GM21717 (cell line): ENCODE data around the gene HERPUD1.
A peak's percentile ranks its signal among the peaks of the same experiment; 100 is the strongest.
"Not testable (repeated sequence)": the region's sequence is repeated elsewhere in the genome, so short reads cannot be mapped to it uniquely, and the experiment has no call there.

Experiments used
- ATAC-seq: cut with Tn5 transposase; IDR thresholded peaks from one replicate; pipeline ENCODE4 v1.9.1; 2021; ENCODE audit warnings: mild to moderate bottlenecking, moderate library complexity; ENCODE audit not compliant: unreplicated experiment

Gene HERPUD1

DNA sequence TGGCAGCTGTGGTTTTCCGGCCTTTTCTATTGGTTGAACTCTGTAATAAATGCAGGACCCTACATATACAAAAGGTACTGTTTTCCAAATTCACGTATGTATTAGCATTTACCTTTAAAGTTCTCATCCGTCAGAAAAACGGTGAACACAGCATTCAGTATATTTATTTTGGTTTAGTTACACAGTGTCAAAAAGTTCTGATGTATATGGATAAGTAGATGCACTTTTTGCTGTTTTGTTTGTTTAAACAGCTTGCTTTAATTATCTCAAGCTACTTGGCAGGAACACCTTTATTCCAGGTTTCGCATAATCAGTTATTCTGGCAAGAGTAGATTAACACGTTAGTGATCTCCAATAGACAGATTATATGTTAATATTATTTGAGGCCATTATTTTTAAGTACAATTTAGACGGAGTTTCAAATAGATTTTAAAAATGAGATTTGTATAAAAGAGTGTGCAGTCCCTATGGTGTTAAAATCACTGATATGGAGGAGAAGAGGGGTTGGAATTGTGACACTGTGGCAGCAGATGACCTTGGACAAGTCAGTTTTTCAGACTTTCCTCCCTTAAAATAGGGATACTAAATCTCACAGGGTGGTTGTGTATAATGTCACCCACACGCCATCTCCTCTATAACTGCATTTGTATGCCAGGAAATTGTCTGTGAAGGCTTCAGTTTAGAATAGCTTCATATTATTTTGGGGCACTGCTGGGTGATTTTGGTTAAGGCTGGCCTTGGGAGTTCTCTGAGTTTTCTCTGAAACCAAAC is 2.1 kb downstream of the HERPUD1 start:
- ATAC-seq, result no peak

DNA sequence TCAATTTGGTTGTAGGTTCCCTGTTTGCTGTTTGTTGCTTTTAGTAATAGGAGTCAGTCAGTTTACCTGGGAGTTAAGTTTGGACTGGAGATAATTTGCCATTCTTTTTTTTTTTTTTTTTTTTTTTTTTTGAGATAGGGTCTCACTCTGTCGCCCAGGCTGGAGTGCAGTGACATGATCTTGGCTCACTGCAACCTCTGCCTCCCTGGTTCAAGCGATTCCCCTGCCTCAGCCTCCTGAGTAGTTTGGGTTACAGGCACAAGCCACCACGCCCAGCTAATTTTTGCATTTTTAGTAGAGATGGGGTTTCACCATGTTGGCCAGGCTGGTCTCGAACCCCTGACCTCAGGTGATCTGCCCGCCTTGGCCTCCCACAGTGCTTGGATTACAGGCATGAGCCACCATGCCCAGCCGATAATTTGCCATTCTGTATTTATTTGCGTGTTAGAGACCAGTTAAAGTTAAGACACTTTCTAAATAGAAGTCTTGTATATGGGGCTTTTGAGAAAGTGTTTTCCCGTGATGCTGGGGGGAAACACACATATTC is 2.7 kb downstream of the HERPUD1 start:
- not testable (repeated sequence) for ATAC-seq

DNA sequence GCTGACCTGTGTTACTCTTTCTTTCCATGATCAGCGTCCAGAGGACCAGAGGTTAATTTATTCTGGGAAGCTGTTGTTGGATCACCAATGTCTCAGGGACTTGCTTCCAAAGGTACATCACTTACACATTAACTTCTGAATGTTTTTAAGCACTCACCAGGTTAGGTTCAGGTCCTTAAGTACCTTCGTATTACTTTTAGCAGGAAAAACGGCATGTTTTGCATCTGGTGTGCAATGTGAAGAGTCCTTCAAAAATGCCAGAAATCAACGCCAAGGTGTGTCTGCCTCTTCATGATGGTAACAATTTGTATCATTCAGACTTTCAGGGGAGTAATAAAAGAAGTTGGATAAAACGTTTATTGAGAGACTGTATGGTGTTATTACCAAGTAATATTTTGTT is 3.3 kb downstream of the HERPUD1 start:
- no peak for ATAC-seq

DNA sequence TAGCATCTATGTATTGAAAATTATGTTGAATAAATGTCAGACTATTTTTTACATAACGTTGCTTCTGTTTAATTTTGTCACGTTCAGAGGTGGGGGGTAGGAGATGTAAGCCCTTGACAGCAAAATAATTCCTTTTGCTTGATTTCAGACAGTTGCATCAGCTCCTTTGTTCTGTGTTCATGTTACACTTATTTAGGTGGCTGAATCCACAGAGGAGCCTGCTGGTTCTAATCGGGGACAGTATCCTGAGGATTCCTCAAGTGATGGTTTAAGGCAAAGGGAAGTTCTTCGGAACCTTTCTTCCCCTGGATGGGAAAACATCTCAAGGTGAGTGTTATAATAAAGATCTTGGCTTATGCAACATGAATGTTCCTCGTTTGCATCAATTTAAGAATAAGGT is 4.5 kb downstream of the HERPUD1 start:
- no peak for ATAC-seq

DNA sequence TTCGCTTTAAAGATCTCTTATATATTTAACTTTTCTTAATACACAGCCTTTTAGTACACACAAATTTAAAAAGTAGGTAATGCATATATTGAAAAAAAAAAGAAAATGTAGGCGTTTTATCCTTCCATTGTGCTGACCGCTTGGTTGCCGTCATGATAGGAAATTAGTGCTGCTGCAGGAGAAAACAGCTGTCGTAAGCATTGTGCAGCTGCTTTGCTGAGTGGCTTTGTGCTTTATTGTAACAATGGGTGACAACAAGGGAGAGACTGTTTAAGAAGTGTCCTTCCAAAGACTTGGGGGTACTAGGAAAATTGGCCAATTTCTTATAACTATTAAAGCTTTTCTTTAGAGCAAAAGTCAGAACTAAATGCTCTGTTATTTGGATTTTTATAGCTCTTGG is 5.0 kb downstream of the HERPUD1 start:
- ATAC-seq, result no peak

DNA sequence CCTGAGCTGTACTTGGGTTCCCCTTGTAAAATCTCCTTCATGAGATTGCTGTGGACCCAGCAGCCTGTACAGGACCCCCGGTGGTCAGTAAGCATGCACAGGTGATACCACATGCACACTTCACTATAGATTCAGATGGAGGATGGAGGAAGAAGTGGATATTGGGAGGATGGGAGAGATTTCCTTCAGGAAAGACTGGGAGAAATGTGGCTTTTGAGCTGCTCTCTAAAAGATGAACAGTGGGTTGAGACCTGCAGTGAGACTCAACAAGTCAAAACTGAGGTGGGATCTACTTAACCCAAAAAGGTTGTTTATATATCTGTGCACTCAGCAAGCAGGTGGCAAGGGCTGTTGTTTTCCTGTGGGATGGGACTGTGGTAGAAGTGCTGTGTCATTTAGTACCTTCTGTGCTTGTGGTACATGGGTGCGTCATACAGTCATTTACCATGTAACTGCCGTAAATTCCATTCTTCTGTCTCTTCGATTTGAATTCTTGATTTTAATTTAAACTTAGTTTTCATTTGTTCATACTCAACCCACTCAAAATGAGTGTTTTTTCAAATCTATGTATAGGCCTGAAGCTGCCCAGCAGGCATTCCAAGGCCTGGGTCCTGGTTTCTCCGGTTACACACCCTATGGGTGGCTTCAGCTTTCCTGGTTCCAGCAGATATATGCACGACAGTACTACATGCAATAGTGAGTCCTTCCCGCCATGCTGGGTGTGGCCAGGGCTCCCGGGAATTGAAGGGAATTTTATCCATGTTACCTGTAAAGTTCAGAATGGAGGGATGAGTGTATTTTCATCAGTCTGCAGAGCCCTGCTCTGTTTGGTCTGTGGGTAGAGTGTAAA is 6.9 kb downstream of the HERPUD1 start:
- ATAC-seq, result peak; percentile 47

DNA sequence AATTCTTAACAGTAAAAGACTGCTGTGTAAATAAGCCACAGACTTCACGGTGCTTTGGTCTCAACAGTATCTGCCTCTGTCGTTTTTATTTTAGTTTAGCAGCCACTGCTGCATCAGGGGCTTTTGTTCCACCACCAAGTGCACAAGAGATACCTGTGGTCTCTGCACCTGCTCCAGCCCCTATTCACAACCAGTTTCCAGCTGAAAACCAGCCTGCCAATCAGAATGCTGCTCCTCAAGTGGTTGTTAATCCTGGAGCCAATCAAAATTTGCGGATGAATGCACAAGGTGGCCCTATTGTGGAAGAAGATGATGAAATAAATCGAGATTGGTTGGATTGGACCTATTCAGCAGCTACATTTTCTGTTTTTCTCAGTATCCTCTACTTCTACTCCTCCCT is 7.9 kb downstream of the HERPUD1 start:
- no peak for ATAC-seq

DNA sequence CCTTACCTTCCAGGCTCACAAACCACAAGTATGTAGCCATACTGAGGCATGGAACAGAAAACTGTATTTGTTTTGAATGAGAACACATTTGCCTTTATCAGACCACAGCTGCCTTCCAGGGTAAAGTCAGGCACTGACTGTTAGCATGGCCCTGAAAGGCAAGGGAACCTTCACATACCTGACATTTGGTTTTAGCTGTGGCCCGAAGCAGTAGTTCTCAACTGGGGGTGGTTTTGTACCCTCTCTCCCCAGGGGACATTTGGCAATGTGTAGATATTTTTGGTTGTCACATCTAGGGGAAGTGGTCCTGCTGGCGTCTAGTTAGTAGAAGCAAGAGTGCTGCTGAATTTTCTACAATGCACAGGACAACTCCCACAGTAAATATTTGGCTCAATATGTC is 9.2 kb downstream of the HERPUD1 start:
- no peak for ATAC-seq

DNA sequence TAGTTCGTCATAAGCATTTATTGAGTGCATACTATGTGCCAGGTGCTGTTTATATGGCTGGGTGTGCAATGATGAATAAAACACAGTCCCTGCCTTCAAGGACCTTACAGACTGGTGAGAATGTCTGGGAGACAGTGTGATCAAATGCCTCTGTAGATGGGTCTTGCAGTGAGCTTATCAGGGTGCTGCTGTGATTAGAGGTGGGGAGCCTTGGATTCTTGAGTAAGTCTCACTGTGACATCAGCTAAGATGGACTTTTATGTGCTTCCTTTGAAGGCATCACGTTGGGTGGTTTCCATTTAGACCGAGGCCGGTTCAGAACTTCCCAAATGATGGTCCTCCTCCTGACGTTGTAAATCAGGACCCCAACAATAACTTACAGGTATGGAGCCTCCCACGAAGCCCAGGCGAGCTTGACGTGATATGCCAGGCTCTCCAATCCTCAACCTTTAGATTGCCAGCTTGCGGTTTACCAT is 10.0 kb downstream of the HERPUD1 start:
- ATAC-seq, result no peak

DNA sequence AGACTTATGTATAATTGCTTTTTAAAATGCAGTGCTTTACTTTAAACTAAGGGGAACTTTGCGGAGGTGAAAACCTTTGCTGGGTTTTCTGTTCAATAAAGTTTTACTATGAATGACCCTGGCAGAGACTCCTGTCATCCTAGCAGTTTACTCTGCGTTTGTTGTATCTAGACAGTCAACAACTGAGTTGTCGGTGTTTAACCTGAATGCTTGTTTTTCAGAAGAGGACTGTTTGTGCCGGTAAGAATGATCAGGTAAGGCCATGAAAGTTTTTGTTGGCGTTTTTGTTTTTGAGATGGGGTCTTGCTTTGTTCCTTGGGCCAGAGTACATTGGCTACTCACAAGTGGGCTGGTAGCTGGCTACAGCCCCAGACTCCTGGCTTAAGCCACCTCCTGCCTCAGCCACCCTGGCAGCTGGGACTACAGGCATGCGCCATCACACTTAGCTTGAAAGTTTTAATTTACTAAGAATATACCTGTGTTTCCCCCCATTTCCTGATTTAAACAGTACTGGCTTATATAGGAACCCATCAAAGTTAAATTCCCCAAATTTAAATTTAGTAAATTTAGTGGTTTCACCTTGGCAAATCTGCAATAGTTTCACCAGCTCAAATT is 11.9 kb downstream of the HERPUD1 start:
- ATAC-seq, result no peak

DNA sequence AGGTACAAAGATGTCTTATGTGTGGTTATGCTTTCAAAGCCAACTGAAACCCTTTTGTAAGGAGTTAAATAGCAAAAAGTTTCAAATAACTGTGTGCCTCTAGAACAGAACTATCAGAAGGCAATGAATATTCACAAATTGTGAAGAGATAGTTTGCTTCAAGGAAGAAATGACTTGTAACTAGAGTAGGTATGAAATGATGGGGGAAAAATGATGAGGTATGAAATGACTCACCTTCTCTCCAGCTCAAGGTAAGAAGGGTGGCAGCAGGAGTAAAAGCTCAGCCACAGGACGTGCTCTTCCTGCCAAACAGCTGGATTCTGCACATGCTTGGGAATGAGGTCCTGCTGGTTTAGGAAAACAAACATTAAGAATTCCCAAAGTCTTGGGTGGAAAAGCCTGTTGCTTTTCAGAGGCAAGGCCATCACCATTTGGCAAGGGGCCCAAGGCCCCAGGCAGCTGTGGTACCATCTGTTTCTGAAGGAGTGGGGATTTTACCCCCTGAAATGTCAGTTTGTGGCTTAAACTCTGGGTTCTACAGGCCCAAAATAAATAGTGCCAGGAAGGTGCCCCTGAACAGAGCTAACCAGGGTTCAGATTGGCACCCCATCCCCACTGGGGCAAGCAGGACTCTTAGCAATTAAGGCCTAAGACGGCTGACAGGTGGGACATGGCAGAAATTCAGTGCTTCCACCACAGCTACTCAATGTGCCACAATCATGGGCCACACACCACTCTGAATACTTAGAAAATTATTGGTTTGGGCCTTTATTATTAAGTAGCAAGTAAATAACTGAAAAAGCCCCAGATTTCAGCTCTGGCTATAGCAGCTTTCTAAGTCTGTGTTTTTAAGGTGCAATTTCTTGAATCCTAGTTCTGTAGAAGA is 13.3 kb downstream of the HERPUD1 start:
- ATAC-seq, result no peak

DNA sequence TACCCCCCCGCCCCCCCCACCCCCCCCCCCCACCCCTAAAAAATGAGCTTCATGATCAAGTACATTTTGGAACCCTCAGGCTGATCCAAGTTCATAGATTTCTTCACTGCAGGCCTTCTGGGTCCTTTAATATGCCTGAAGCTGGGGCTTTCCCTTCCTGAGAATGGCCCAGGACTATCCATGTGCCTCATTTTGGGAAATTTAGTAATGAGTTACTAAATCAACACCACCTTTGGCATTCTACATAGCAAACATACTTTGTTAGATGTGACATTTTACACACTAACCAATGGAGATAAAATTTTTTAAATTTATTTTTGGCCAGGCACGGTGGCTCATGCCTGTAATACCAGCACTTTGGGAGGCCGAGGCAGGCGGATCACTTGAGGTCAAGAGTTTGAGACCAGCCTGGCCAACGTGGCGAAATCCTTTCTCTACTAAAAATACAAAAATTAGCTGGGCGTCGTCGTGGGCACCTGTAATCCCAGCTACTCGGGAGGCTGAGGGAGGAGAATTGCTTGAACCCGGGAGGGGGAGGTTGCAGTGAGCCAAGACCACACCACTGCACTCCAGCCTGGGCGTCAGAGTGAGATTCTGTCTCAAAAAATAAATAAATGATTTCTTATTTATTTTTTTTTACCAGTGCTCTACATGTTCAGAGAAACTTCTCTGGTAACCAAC is 14.0 kb downstream of the HERPUD1 start:
- no peak for ATAC-seq

DNA sequence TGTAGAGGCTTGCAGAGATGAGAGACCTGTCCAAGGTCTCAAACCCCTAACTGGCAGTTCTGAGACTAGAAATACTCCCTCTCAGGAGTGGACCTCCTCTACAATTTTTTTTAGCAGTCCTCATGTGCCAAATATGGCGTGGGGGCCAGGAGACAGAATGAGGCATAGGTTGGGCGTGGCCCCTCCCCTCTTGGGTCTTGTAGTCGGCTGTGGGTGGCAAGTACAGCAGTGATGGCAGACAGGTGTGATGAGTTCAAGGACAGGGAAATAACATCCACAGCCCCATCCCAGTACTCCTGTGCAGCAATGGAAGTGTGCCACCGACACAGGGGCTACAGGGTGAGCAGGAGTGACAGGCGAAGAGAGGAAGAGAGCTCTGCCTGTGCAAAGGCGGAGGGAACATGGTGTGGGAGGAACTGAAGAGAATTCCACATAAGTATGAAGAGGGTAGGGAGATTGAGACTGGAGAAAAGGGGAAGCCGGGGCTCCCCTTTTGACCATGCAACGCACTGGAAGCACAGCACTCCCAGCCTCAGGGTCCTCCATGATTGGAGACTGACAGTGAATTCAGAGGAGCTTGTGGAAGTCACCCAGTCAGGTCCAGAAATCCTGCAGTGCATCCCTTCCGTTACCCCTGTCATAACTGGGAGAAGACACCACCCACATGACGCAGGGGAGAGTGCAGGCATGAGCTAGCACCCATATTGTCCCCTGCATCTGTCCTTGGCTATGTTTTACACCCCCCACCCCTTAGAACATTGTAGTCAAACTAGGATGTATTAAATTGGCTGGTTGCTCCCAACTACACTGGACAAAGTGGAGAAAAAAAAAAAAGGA is 15.0 kb downstream of the HERPUD1 start:
- ATAC-seq, result no peak

DNA sequence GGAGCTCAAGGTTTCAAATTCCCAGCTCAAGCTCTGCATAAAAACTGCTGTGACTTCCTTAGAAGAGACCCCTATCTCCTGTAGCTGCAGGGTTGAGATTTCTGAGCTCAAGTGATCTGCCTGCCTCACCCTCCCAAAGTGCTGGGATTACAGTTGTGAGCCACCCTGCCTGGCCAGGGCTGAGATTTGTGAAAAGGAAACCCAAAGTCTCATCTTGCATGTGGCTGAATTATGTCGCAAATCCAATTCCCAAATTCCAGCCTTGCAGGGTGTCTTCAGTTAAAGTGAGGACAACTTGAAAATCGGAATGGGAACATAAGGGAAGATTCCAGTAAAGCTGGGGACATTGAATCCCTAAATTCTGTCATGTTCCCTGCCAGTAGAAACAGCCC is 15.7 kb downstream of the HERPUD1 start:
- ATAC-seq, result no peak

DNA sequence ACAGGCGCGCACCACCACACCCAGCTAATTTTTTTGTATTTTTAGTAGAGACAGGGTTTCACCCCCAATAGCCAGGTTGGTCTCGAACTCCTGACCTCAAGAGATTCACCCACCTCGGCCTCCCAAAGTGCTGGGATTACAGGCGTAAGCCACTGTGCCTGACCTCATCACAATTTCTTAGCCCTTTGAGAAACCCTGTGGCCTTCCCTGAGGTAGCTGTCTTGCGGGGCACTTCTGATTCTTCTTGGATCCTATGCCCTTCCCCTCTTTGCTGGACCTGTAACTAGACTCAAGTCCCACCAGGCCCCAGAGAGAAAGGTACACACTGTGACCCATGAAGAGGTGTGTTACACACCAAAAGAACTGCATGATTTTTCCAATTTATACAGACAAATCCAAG is 16.3 kb downstream of the HERPUD1 start:
- no peak for ATAC-seq

DNA sequence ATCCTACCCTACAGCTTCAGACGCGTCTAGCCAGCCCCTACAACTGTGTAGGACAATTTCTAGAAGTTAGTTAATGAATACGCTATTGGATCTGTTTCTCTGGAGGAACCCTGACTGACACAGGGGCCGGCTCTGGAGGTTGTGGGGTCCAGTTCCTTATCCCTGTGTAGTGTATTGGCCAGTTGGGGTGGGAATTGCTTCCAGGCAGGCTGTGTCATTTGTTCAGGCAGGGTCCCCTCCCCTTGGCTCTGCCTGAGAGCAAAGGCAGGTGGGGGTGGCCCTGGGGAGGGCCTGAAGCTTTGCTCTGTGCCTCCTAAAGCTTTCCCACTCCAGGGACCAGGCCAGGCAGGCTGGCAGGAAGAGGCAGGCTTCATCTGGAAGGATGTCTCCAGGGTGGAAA is 18.1 kb downstream of the HERPUD1 start:
- no peak for ATAC-seq

DNA sequence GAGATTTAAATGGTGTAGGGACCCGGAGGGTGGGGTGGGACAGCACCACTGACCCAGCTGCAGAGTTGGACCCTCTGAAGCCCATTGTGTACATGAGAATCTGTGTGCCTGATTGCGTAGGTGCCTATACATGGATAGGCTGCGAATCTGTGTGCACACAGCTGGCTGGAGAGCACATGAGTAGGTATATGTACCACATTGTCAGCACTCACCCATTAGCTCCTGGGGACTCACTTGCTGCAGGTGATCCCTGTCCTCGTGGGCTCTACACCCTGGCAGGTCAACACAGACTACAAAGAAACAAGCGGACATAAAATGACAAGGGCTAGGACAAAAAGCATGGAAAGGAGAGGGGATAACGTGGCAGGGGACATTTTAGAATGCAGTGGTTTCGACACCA is 18.5 kb downstream of the HERPUD1 start:
- no peak for ATAC-seq

DNA sequence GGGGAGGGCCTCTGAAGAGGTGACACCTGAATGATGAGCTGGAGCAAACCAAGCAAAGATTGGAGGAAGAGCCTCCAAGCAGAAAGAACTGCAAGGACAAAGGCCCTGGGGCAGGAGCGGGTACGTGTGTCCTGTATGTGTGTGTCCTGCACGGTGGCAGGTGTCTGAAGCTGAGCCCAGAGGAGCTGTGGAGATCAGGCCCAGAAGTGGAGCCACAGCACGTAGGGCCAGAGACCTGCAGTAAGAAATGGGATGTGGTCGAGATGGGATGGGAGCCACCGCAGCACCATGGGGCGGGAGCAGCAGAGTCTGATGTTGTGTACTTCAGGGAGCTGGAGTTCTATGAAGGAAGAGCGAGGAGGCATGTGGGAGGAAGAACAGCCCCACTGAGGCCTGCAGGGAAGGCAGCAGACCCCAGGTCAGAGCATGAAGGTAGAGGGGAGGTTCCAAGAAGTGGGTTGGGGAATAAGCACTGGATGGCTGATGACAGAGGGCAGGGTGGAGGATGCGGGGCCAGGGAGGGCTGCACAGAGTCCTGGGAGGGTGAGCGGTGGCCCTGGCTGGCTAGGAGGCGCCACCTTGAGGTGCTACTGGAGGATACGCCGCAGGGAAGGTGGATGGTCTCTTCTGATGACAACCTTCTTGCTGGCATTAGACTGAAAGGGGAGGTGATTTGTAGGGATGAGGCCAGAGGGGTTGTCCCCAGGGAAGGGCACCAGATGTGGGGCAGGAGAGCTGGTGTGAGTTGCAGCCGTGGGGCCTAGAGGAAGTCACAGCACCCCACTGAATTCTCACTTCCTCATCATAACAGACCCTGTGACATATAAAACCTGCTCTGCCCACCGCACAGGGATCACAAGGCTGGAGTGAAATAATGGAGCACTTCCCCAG is 19.2 kb downstream of the HERPUD1 start:
- ATAC-seq, result peak; percentile 48
